Measurements from ENCODE around the gene PDE4D.
"Not testable (repeated sequence)": the region's sequence is repeated elsewhere in the genome, so short reads cannot be mapped to it uniquely, and the experiment has no call there.

Gene PDE4D

GRCh38 chr5:59579824-59580167 lies 313.7 kb downstream of the PDE4D start:
- no peak overlapping the region for H3K4me3 ChIP-seq (ENCODE audit: low read length)
- no peak overlapping the region for H3K9ac ChIP-seq (ENCODE audit: low read depth, low read length)

GRCh38 chr5:59579101-59579823 lies 314.3 kb downstream of the PDE4D start:
- H3K27me3 ChIP-seq (ENCODE audit: control insufficient read depth, insufficient read depth, low read length): no peaks in the 10 kb centered on the region
- H3K9ac ChIP-seq (ENCODE audit: low read depth, low read length): no peak overlapping the region
- H3K36me3 ChIP-seq (ENCODE audit: insufficient read depth, low read length): no peaks in the 10 kb centered on the region
- no peak overlapping the region for H3K4me2 ChIP-seq (ENCODE audit: low read length)
- no peaks in the 10 kb centered on the region for H3K4me1 ChIP-seq (ENCODE audit: control insufficient read depth, insufficient read depth, low read length)
- no peak overlapping the region for H3K4me3 ChIP-seq (ENCODE audit: low read length)
- no peaks in the 10 kb centered on the region for H3K9me3 ChIP-seq (replicated peaks; ENCODE audit: low read length)

More at GRCh38 chr5:59579824-59580167, 313.7 kb downstream of the PDE4D start:
- no peaks in the 10 kb centered on the region for H3K27me3 ChIP-seq (ENCODE audit: control insufficient read depth, insufficient read depth, low read length)
- no peak overlapping the region for H3K4me2 ChIP-seq (ENCODE audit: low read length)
- H3K4me1 ChIP-seq (ENCODE audit: control insufficient read depth, insufficient read depth, low read length): no peaks in the 10 kb centered on the region
- H3K9me3 ChIP-seq (replicated peaks; ENCODE audit: low read length): no peaks in the 10 kb centered on the region
- no peaks in the 10 kb centered on the region for H3K36me3 ChIP-seq (ENCODE audit: insufficient read depth, low read length)

GRCh38 chr5:59577485-59577884 lies 316.0 kb downstream of the PDE4D start:
- Histone ChIP-seq H3K4me1 (ENCODE audit: control insufficient read depth, insufficient read depth, low read length) (no peaks in the 10 kb centered on the region), H3K9ac (ENCODE audit: low read depth, low read length) (no peak overlapping the region), H3K9me3 (replicated peaks; ENCODE audit: low read length) (no peaks in the 10 kb centered on the region), H3K36me3 (ENCODE audit: insufficient read depth, low read length) (no peaks in the 10 kb centered on the region), H3K4me2 (ENCODE audit: low read length) (no peak overlapping the region), H3K4me3 (ENCODE audit: low read length) (no peak overlapping the region), H3K27me3 (ENCODE audit: control insufficient read depth, insufficient read depth, low read length) (no peaks in the 10 kb centered on the region)

GRCh38 chr5:59575648-59576445 lies 317.7 kb downstream of the PDE4D start:
- no peak overlapping the region for H3K4me2 ChIP-seq (ENCODE audit: low read length)
- H3K27me3 ChIP-seq (ENCODE audit: control insufficient read depth, insufficient read depth, low read length): no peaks in the 10 kb centered on the region
- no peaks in the 10 kb centered on the region for H3K36me3 ChIP-seq (ENCODE audit: insufficient read depth, low read length)
- H3K4me3 ChIP-seq (ENCODE audit: low read length): no peak overlapping the region
- no peaks in the 10 kb centered on the region for H3K9me3 ChIP-seq (replicated peaks; ENCODE audit: low read length)
- no peak overlapping the region for H3K9ac ChIP-seq (ENCODE audit: low read depth, low read length)
- H3K4me1 ChIP-seq (ENCODE audit: control insufficient read depth, insufficient read depth, low read length): no peaks in the 10 kb centered on the region

GRCh38 chr5:59573509-59573908 lies 320.0 kb downstream of the PDE4D start:
- not testable (repeated sequence) for H3K4me1 ChIP-seq (ENCODE audit: control insufficient read depth, insufficient read depth, low read length); H3K4me3 ChIP-seq (ENCODE audit: low read length); H3K9me3 ChIP-seq (replicated peaks; ENCODE audit: low read length); H3K4me2 ChIP-seq (ENCODE audit: low read length); H3K27me3 ChIP-seq (ENCODE audit: control insufficient read depth, insufficient read depth, low read length); H3K9ac ChIP-seq (ENCODE audit: low read depth, low read length); H3K36me3 ChIP-seq (ENCODE audit: insufficient read depth, low read length)

- H3K4me1 ChIP-seq (ENCODE audit: control insufficient read depth, insufficient read depth, low read length): no peaks in the 10 kb centered on the region
- no peak overlapping the region for H3K4me2 ChIP-seq (ENCODE audit: low read length)
- H3K9me3 ChIP-seq (replicated peaks; ENCODE audit: low read length): no peaks in the 10 kb centered on the region
- no peaks in the 10 kb centered on the region for H3K27me3 ChIP-seq (ENCODE audit: control insufficient read depth, insufficient read depth, low read length)
- H3K36me3 ChIP-seq (ENCODE audit: insufficient read depth, low read length): no peaks in the 10 kb centered on the region
- H3K9ac ChIP-seq (ENCODE audit: low read depth, low read length): no peak overlapping the region
- H3K4me3 ChIP-seq (ENCODE audit: low read length): no peak overlapping the region
Observed at GRCh38 chr5:59571067-59571466, 322.5 kb downstream of the PDE4D start.

- Histone ChIP-seq H3K4me3 (ENCODE audit: low read length) (no peak overlapping the region), H3K9me3 (replicated peaks; ENCODE audit: low read length) (no peaks in the 10 kb centered on the region), H3K36me3 (ENCODE audit: insufficient read depth, low read length) (no peaks in the 10 kb centered on the region), H3K4me1 (ENCODE audit: control insufficient read depth, insufficient read depth, low read length) (no peaks in the 10 kb centered on the region), H3K9ac (ENCODE audit: low read depth, low read length) (no peak overlapping the region), H3K4me2 (ENCODE audit: low read length) (no peak overlapping the region), H3K27me3 (ENCODE audit: control insufficient read depth, insufficient read depth, low read length) (no peaks in the 10 kb centered on the region)
Observed at GRCh38 chr5:59569608-59570334, 323.8 kb downstream of the PDE4D start.

- no peaks in the 10 kb centered on the region for H3K27me3 ChIP-seq (ENCODE audit: control insufficient read depth, insufficient read depth, low read length)
- H3K4me2 ChIP-seq (ENCODE audit: low read length): no peak overlapping the region
- H3K4me3 ChIP-seq (ENCODE audit: low read length): no peak overlapping the region
- no peak overlapping the region for H3K9ac ChIP-seq (ENCODE audit: low read depth, low read length)
- H3K36me3 ChIP-seq (ENCODE audit: insufficient read depth, low read length): no peaks in the 10 kb centered on the region
- no peaks in the 10 kb centered on the region for H3K9me3 ChIP-seq (replicated peaks; ENCODE audit: low read length)
- H3K4me1 ChIP-seq (ENCODE audit: control insufficient read depth, insufficient read depth, low read length): no peaks in the 10 kb centered on the region
Observed at GRCh38 chr5:59569158-59569557, 324.4 kb downstream of the PDE4D start.

GRCh38 chr5:59568161-59568560 lies 325.4 kb downstream of the PDE4D start:
- Histone ChIP-seq H3K4me3 (ENCODE audit: low read length) (no peak overlapping the region), H3K36me3 (ENCODE audit: insufficient read depth, low read length) (no peaks in the 10 kb centered on the region), H3K4me1 (ENCODE audit: control insufficient read depth, insufficient read depth, low read length) (peaks cover 5% of the 10 kb centered on the region), H3K27me3 (ENCODE audit: control insufficient read depth, insufficient read depth, low read length) (no peaks in the 10 kb centered on the region), H3K9me3 (replicated peaks; ENCODE audit: low read length) (no peaks in the 10 kb centered on the region), H3K4me2 (ENCODE audit: low read length) (no peak overlapping the region), H3K9ac (ENCODE audit: low read depth, low read length) (no peak overlapping the region)

GRCh38 chr5:59565551-59565950 lies 328.0 kb downstream of the PDE4D start:
- Histone ChIP-seq H3K27me3 (ENCODE audit: control insufficient read depth, insufficient read depth, low read length) (no peaks in the 10 kb centered on the region), H3K4me1 (ENCODE audit: control insufficient read depth, insufficient read depth, low read length) (peaks cover 17% of the 10 kb centered on the region), H3K9ac (ENCODE audit: low read depth, low read length) (no peak overlapping the region), H3K4me2 (ENCODE audit: low read length) (no peak overlapping the region), H3K9me3 (replicated peaks; ENCODE audit: low read length) (no peaks in the 10 kb centered on the region), H3K36me3 (ENCODE audit: insufficient read depth, low read length) (no peaks in the 10 kb centered on the region), H3K4me3 (ENCODE audit: low read length) (no peak overlapping the region)

GRCh38 chr5:59564895-59565294 lies 328.6 kb downstream of the PDE4D start:
- no peak overlapping the region for H3K4me3 ChIP-seq (ENCODE audit: low read length)
- no peak overlapping the region for H3K4me2 ChIP-seq (ENCODE audit: low read length)
- H3K9ac ChIP-seq (ENCODE audit: low read depth, low read length): no peak overlapping the region
- H3K4me1 ChIP-seq (ENCODE audit: control insufficient read depth, insufficient read depth, low read length): peaks cover 17% of the 10 kb centered on the region
- H3K36me3 ChIP-seq (ENCODE audit: insufficient read depth, low read length): no peaks in the 10 kb centered on the region
- H3K27me3 ChIP-seq (ENCODE audit: control insufficient read depth, insufficient read depth, low read length): no peaks in the 10 kb centered on the region
- H3K9me3 ChIP-seq (replicated peaks; ENCODE audit: low read length): no peaks in the 10 kb centered on the region

All from skeletal muscle satellite cell (primary cell).